ENCODE results near the gene DOLK.

The DOLK gene

GRCh38 chr9:128908372-128908771, 39.0 kb downstream of the DOLK start:
- Mint-ChIP-seq H3K9me3 (no peaks in the 10 kb centered on the region), H3K4me1 (peaks cover 66% of the 10 kb centered on the region), H3K36me3 (peaks cover 66% of the 10 kb centered on the region), H3K27me3 (no peaks in the 10 kb centered on the region), H3K27ac (no peak overlapping the region), H3K4me3 (no peak overlapping the region)
- no peak for DNase-seq
- CTCF ChIA-PET = interaction anchor here (1.1 to 1.7 kb wide), 2 partner anchors 19 to 716 kb away, joined by 3 to 7 read pairs; no protein-coding TSS in a partner anchor

- CTCF ChIA-PET = interaction anchor here (0.6 to 0.8 kb wide), 2 partner anchors 22 to 327 kb away, joined by 3 to 4 read pairs; no protein-coding TSS in a partner anchor
- Mint-ChIP-seq H3K27ac (no peak overlapping the region), H3K4me3 (peak overlapping the region; percentile 28), H3K9me3 (no peaks in the 10 kb centered on the region), H3K27me3 (no peaks in the 10 kb centered on the region), H3K4me1 (peaks cover 66% of the 10 kb centered on the region), H3K36me3 (peaks cover 59% of the 10 kb centered on the region)
- DNase-seq = no peak
Observed at GRCh38 chr9:128906741-128907140, 40.7 kb downstream of the DOLK start.

- CTCF ChIA-PET = interaction anchor here (0.8 kb wide), 1 partner anchor 22 kb away, joined by 4 read pairs; no protein-coding TSS in a partner anchor
- H3K9me3 Mint-ChIP-seq = no peaks in the 10 kb centered on the region
- DNase-seq = no peak
- H3K4me1 Mint-ChIP-seq = peaks cover 67% of the 10 kb centered on the region
- peaks cover 52% of the 10 kb centered on the region for H3K36me3 Mint-ChIP-seq
- H3K27ac Mint-ChIP-seq = no peak overlapping the region
- no peaks in the 10 kb centered on the region for H3K27me3 Mint-ChIP-seq
- no peak overlapping the region for H3K4me3 Mint-ChIP-seq
Observed at GRCh38 chr9:128905964-128906363, 41.4 kb downstream of the DOLK start.

- peak overlapping the region; percentile 93 for H3K27ac Mint-ChIP-seq
- no peaks in the 10 kb centered on the region for H3K27me3 Mint-ChIP-seq
- H3K36me3 Mint-ChIP-seq = peaks cover 46% of the 10 kb centered on the region
- peaks cover 76% of the 10 kb centered on the region for H3K4me1 Mint-ChIP-seq
- CTCF ChIA-PET = no interaction called here
- H3K9me3 Mint-ChIP-seq = no peaks in the 10 kb centered on the region
- peak overlapping the region; percentile 76 for H3K4me3 Mint-ChIP-seq
- no peak for DNase-seq
Observed at GRCh38 chr9:128903871-128904620, 43.4 kb downstream of the DOLK start.

GRCh38 chr9:128903079-128903461, 44.3 kb downstream of the DOLK start:
- DNase-seq = no peak
- Mint-ChIP-seq H3K4me1 (peaks cover 82% of the 10 kb centered on the region), H3K9me3 (no peaks in the 10 kb centered on the region), H3K36me3 (peaks cover 45% of the 10 kb centered on the region), H3K4me3 (peak overlapping the region; percentile 76), H3K27ac (peak overlapping the region; percentile 93), H3K27me3 (no peaks in the 10 kb centered on the region)
- CTCF ChIA-PET = interaction anchor here (1.1 to 1.9 kb wide), 3 partner anchors 21 to 24 kb away, joined by 3 to 4 read pairs (median 3); no protein-coding TSS in a partner anchor

- Mint-ChIP-seq H3K4me1 (peaks cover 86% of the 10 kb centered on the region), H3K27ac (peak overlapping the region; percentile 93), H3K27me3 (no peaks in the 10 kb centered on the region), H3K4me3 (peak overlapping the region; percentile 76), H3K9me3 (no peaks in the 10 kb centered on the region), H3K36me3 (peaks cover 43% of the 10 kb centered on the region)
- peak; percentile 94 for DNase-seq
- CTCF ChIA-PET = interaction anchor here (1.1 to 1.9 kb wide), 3 partner anchors 22 to 23 kb away, joined by 3 to 4 read pairs (median 3); no protein-coding TSS in a partner anchor
Observed at GRCh38 chr9:128902351-128903078, 44.9 kb downstream of the DOLK start.

GRCh38 chr9:128901822-128902221, 45.6 kb downstream of the DOLK start:
- peak overlapping the region; percentile 76 for H3K4me3 Mint-ChIP-seq
- H3K9me3 Mint-ChIP-seq = no peaks in the 10 kb centered on the region
- DNase-seq = no peak
- peaks cover 41% of the 10 kb centered on the region for H3K36me3 Mint-ChIP-seq
- CTCF ChIA-PET = interaction anchor here (0.6 to 1.9 kb wide), 4 partner anchors 21 to 673 kb away, joined by 3 to 5 read pairs (median 4); partner anchors contain the start of gene KYAT1
- H3K4me1 Mint-ChIP-seq = peaks cover 87% of the 10 kb centered on the region
- no peaks in the 10 kb centered on the region for H3K27me3 Mint-ChIP-seq
- peak overlapping the region; percentile 93 for H3K27ac Mint-ChIP-seq

GRCh38 chr9:128901379-128901778, 46.0 kb downstream of the DOLK start:
- Mint-ChIP-seq H3K4me3 (no peak overlapping the region), H3K27me3 (no peaks in the 10 kb centered on the region), H3K36me3 (peaks cover 41% of the 10 kb centered on the region), H3K9me3 (no peaks in the 10 kb centered on the region), H3K27ac (peak overlapping the region; percentile 93), H3K4me1 (peaks cover 87% of the 10 kb centered on the region)
- DNase-seq = no peak
- CTCF ChIA-PET = interaction anchor here (0.6 to 2.1 kb wide), 4 partner anchors 20 to 674 kb away, joined by 3 to 7 read pairs (median 4); partner anchors contain the start of gene KYAT1

- H3K4me3 Mint-ChIP-seq = peak overlapping the region; percentile 43
- H3K27me3 Mint-ChIP-seq = no peaks in the 10 kb centered on the region
- H3K36me3 Mint-ChIP-seq = peaks cover 49% of the 10 kb centered on the region
- CTCF ChIA-PET = interaction anchor here (2.1 kb wide), 1 partner anchor 28 kb away, joined by 7 read pairs; no protein-coding TSS in a partner anchor
- H3K4me1 Mint-ChIP-seq = peaks cover 95% of the 10 kb centered on the region
- DNase-seq = peak; percentile 61
- H3K27ac Mint-ChIP-seq = peak overlapping the region; percentile 93
- no peaks in the 10 kb centered on the region for H3K9me3 Mint-ChIP-seq
Observed at GRCh38 chr9:128899566-128900322, 47.7 kb downstream of the DOLK start.

GRCh38 chr9:128898845-128899565, 48.4 kb downstream of the DOLK start:
- CTCF ChIA-PET = interaction anchor here (1.6 kb wide), 1 partner anchor 14 kb away, joined by 3 read pairs; no protein-coding TSS in a partner anchor
- Mint-ChIP-seq H3K36me3 (peaks cover 47% of the 10 kb centered on the region), H3K4me1 (peaks cover 93% of the 10 kb centered on the region), H3K27ac (peak overlapping the region; percentile 93), H3K27me3 (no peaks in the 10 kb centered on the region), H3K4me3 (peak overlapping the region; percentile 43), H3K9me3 (no peaks in the 10 kb centered on the region)
- no peak for DNase-seq

GRCh38 chr9:128898382-128898781, 49.0 kb downstream of the DOLK start:
- Mint-ChIP-seq H3K27me3 (no peaks in the 10 kb centered on the region), H3K36me3 (peaks cover 51% of the 10 kb centered on the region), H3K9me3 (no peaks in the 10 kb centered on the region), H3K4me1 (peaks cover 91% of the 10 kb centered on the region), H3K4me3 (peak overlapping the region; percentile 7), H3K27ac (peak overlapping the region; percentile 93)
- DNase-seq = peak; percentile 47
- CTCF ChIA-PET = interaction anchor here (1.6 kb wide), 1 partner anchor 14 kb away, joined by 3 read pairs; no protein-coding TSS in a partner anchor

GRCh38 chr9:128895556-128895955, 51.8 kb downstream of the DOLK start:
- Mint-ChIP-seq H3K9me3 (no peaks in the 10 kb centered on the region), H3K27ac (peak overlapping the region; percentile 71), H3K4me3 (no peak overlapping the region), H3K36me3 (peaks cover 60% of the 10 kb centered on the region), H3K27me3 (no peaks in the 10 kb centered on the region), H3K4me1 (peaks cover 90% of the 10 kb centered on the region)
- CTCF ChIA-PET = interaction anchor here (1.5 kb wide), 1 partner anchor 32 kb away, joined by 6 read pairs; no protein-coding TSS in a partner anchor
- DNase-seq = no peak
